ENCODE measurements around the gene ATP5PD. TPM values are rescaled to one million over a fixed set of nuclear protein-coding genes. Genes with fewer than 3 reads are reported as not detected.
A peak's percentile ranks its signal among the peaks of the same experiment; 100 is the strongest.

The ATP5PD gene
- total and polyA plus RNA-seq, 2 of the 13 experiments (the other 11 are each of a cell fraction or from before 2014, with no cell fraction given) = 158 to 428 TPM

DNA sequence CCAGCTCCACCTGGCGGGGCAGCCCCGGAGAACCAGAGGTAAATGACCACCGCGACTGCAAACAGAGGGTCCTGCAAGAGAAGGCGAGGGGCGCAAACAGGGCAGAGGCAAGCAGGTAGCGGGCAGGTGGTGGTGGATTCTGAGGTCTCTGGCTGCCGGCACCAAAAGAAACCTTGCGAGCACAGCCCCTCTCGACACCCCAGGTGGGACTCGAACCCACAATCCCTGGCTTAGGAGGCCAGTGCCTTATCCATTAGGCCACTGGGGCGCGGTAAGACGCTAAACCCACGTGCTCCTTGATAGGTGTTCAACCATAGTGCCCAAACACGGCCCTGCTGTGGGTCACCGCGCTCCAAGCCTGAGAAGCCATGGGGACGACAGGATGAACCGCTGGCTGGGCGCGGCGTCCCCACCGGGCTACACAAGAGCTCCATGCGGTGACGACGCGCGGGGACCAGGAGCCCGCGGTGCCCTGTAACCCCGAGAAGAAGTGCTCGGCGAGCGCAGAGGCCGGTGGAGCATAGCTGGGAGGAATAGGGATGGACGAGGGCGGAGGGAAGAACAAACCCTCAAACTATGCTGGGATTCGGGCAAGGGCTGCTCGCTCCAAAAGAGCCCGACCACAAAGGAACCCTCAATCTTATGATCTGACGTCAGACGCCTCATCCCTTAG lies 12.4 kb downstream of the ATP5PD start (continued):
- TF ChIP-seq, protein P1, sequence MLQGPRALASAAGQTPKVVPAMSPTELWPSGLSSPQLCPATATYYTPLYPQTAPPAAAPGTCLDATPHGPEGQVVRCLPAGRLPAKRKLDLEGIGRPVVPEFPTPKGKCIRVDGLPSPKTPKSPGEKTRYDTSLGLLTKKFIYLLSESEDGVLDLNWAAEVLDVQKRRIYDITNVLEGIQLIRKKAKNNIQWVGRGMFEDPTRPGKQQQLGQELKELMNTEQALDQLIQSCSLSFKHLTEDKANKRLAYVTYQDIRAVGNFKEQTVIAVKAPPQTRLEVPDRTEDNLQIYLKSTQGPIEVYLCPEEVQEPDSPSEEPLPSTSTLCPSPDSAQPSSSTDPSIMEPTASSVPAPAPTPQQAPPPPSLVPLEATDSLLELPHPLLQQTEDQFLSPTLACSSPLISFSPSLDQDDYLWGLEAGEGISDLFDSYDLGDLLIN (CRISPR knock-in tag; IDR thresholded peaks at IDR 0.05; ENCODE audit: borderline replicate concordance) = peak; percentile 94; the same call in 1 of the 2 replicates
- TF ChIP-seq ZNF468 (CRISPR knock-in tag; IDR thresholded peaks at IDR 0.05) = no peak; the same call in 1 of the 2 replicates
- TF ChIP-seq, protein P2, sequence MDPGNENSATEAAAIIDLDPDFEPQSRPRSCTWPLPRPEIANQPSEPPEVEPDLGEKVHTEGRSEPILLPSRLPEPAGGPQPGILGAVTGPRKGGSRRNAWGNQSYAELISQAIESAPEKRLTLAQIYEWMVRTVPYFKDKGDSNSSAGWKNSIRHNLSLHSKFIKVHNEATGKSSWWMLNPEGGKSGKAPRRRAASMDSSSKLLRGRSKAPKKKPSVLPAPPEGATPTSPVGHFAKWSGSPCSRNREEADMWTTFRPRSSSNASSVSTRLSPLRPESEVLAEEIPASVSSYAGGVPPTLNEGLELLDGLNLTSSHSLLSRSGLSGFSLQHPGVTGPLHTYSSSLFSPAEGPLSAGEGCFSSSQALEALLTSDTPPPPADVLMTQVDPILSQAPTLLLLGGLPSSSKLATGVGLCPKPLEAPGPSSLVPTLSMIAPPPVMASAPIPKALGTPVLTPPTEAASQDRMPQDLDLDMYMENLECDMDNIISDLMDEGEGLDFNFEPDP (CRISPR knock-in tag; conservative IDR thresholded peaks at IDR 0.05) = peak; percentile 96
- TF ChIP-seq ZNF451 (CRISPR knock-in tag; IDR thresholded peaks at IDR 0.05) = peak; percentile 96
- TF ChIP-seq, protein P3, sequence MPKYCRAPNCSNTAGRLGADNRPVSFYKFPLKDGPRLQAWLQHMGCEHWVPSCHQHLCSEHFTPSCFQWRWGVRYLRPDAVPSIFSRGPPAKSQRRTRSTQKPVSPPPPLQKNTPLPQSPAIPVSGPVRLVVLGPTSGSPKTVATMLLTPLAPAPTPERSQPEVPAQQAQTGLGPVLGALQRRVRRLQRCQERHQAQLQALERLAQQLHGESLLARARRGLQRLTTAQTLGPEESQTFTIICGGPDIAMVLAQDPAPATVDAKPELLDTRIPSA (CRISPR knock-in tag; IDR thresholded peaks at IDR 0.05; ENCODE audit: borderline replicate concordance) = 0 out of 2 replicates have a peak, but pooled peaks have one; percentile 37
- TF ChIP-seq, protein P4, sequence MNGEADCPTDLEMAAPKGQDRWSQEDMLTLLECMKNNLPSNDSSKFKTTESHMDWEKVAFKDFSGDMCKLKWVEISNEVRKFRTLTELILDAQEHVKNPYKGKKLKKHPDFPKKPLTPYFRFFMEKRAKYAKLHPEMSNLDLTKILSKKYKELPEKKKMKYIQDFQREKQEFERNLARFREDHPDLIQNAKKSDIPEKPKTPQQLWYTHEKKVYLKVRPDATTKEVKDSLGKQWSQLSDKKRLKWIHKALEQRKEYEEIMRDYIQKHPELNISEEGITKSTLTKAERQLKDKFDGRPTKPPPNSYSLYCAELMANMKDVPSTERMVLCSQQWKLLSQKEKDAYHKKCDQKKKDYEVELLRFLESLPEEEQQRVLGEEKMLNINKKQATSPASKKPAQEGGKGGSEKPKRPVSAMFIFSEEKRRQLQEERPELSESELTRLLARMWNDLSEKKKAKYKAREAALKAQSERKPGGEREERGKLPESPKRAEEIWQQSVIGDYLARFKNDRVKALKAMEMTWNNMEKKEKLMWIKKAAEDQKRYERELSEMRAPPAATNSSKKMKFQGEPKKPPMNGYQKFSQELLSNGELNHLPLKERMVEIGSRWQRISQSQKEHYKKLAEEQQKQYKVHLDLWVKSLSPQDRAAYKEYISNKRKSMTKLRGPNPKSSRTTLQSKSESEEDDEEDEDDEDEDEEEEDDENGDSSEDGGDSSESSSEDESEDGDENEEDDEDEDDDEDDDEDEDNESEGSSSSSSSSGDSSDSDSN (CRISPR knock-in tag; IDR thresholded peaks at IDR 0.05) = peak; percentile 84; the same call in 1 of the 2 replicates
- TF ChIP-seq ZNF781 (CRISPR knock-in tag; IDR thresholded peaks at IDR 0.05; ENCODE audit: borderline replicate concordance, not compliant biosample characterization) = peak; percentile 68
- TF ChIP-seq KMT2B (CRISPR knock-in tag; IDR thresholded peaks at IDR 0.05) = 0 out of 2 replicates have a peak, but pooled peaks have one; percentile 40
- no peak for TF ChIP-seq TCF7 (IDR thresholded peaks at IDR 0.05; ENCODE audit: low read depth)
- TF ChIP-seq NR2F2 (IDR thresholded peaks at IDR 0.05; ENCODE audit: borderline replicate concordance, low read depth) = peak; percentile 28; the same call in 1 of the 2 replicates
- TF ChIP-seq, protein P5, sequence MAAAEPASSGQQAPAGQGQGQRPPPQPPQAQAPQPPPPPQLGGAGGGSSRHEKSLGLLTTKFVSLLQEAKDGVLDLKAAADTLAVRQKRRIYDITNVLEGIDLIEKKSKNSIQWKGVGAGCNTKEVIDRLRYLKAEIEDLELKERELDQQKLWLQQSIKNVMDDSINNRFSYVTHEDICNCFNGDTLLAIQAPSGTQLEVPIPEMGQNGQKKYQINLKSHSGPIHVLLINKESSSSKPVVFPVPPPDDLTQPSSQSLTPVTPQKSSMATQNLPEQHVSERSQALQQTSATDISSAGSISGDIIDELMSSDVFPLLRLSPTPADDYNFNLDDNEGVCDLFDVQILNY (CRISPR knock-in tag; conservative IDR thresholded peaks at IDR 0.05) = peak; percentile 61; the same call in 1 of the 2 replicates
- TF ChIP-seq, protein P6, sequence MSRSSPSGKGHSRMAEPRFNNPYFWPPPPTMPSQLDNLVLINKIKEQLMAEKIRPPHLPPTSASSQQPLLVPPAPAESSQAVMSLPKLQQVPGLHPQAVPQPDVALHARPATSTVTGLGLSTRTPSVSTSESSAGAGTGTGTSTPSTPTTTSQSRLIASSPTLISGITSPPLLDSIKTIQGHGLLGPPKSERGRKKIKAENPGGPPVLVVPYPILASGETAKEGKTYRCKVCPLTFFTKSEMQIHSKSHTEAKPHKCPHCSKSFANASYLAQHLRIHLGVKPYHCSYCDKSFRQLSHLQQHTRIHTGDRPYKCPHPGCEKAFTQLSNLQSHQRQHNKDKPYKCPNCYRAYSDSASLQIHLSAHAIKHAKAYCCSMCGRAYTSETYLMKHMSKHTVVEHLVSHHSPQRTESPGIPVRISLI (CRISPR knock-in tag; IDR thresholded peaks at IDR 0.05; ENCODE audit: borderline replicate concordance) = peak; percentile 56; the same call in 1 of the 2 replicates
- TF ChIP-seq PAWR (CRISPR knock-in tag; IDR thresholded peaks at IDR 0.05; ENCODE audit: borderline replicate concordance) = peak; percentile 84; the same call in 1 of the 2 replicates
- 0 out of 2 replicates have a peak, but pooled peaks have one; percentile 89 for TF ChIP-seq CBFB (CRISPR knock-in tag; IDR thresholded peaks at IDR 0.05)
- TF ChIP-seq GATAD1 (CRISPR knock-in tag; IDR thresholded peaks at IDR 0.05) = peak; percentile 74
- TF ChIP-seq CHD4 (IDR thresholded peaks at IDR 0.05; ENCODE audit: borderline replicate concordance, low read length) = peak; percentile 83
- TF ChIP-seq ZNF629 (CRISPR knock-in tag; conservative IDR thresholded peaks at IDR 0.05) = peak; percentile 92
- TF ChIP-seq ZNF766 (CRISPR knock-in tag; IDR thresholded peaks at IDR 0.05; ENCODE audit: borderline replicate concordance) = peak; percentile 82
- TF ChIP-seq, protein P7, sequence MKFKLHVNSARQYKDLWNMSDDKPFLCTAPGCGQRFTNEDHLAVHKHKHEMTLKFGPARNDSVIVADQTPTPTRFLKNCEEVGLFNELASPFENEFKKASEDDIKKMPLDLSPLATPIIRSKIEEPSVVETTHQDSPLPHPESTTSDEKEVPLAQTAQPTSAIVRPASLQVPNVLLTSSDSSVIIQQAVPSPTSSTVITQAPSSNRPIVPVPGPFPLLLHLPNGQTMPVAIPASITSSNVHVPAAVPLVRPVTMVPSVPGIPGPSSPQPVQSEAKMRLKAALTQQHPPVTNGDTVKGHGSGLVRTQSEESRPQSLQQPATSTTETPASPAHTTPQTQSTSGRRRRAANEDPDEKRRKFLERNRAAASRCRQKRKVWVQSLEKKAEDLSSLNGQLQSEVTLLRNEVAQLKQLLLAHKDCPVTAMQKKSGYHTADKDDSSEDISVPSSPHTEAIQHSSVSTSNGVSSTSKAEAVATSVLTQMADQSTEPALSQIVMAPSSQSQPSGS (CRISPR knock-in tag; IDR thresholded peaks at IDR 0.05) = peak; percentile 67; the same call in 1 of the 2 replicates
